ENCODE data around the gene EIF4G3.
"Not testable (repeated sequence)": the region's sequence is repeated elsewhere in the genome, so short reads cannot be mapped to it uniquely, and the experiment has no call there.

Gene EIF4G3

GRCh38 chr1:21065851-21066250 lies 110.8 kb downstream of the EIF4G3 start:
- no peak for DNase-seq

- no peak for DNase-seq
Observed at GRCh38 chr1:21064057-21064456, 112.6 kb downstream of the EIF4G3 start.

GRCh38 chr1:21060523-21060922 lies 116.2 kb downstream of the EIF4G3 start:
- DNase-seq = no peak

- DNase-seq = no peak
Observed at GRCh38 chr1:21059021-21059420, 117.7 kb downstream of the EIF4G3 start.

- DNase-seq = no peak
Observed at GRCh38 chr1:21058035-21058793, 118.5 kb downstream of the EIF4G3 start.

GRCh38 chr1:21053189-21053928 lies 123.3 kb downstream of the EIF4G3 start:
- DNase-seq = not testable (repeated sequence)

GRCh38 chr1:21052034-21052433 lies 124.7 kb downstream of the EIF4G3 start:
- no peak for DNase-seq

GRCh38 chr1:21051177-21051825 lies 125.4 kb downstream of the EIF4G3 start:
- DNase-seq = no peak

- DNase-seq = no peak
Observed at GRCh38 chr1:21050031-21050430, 126.7 kb downstream of the EIF4G3 start.

- DNase-seq = no peak
Observed at GRCh38 chr1:21048462-21048861, 128.2 kb downstream of the EIF4G3 start.

GRCh38 chr1:21046132-21046531 lies 130.6 kb downstream of the EIF4G3 start:
- no peak for DNase-seq

- no peak for DNase-seq
Observed at GRCh38 chr1:21045351-21045750, 131.3 kb downstream of the EIF4G3 start.

GRCh38 chr1:21042929-21043605 lies 133.6 kb downstream of the EIF4G3 start:
- DNase-seq = no peak

- DNase-seq = no peak
Observed at GRCh38 chr1:21041541-21041940, 135.2 kb downstream of the EIF4G3 start.

GRCh38 chr1:21037091-21037490 lies 139.6 kb downstream of the EIF4G3 start:
- DNase-seq = no peak

- no peak for DNase-seq
Observed at GRCh38 chr1:21035794-21036193, 140.9 kb downstream of the EIF4G3 start.

- DNase-seq = no peak
Observed at GRCh38 chr1:21034725-21035628, 141.7 kb downstream of the EIF4G3 start.

- no peak for DNase-seq
Observed at GRCh38 chr1:21032741-21033140, 144.0 kb downstream of the EIF4G3 start.

GRCh38 chr1:21030181-21030580 lies 146.5 kb downstream of the EIF4G3 start:
- no peak for DNase-seq

- DNase-seq = no peak
Observed at GRCh38 chr1:21028520-21029145, 148.1 kb downstream of the EIF4G3 start.

- no peak for DNase-seq
Observed at GRCh38 chr1:21027805-21028204, 148.9 kb downstream of the EIF4G3 start.

GRCh38 chr1:21024918-21025317 lies 151.8 kb downstream of the EIF4G3 start:
- no peak for DNase-seq

Measured in stimulated activated naive CD4-positive, alpha-beta T cell treated with Interleukin-2 at 50 U/mL for 16 hours (primary cell).